HCT116 (cell line): Measurements from ENCODE around the gene C19orf25. TPM values are rescaled to one million over a fixed set of nuclear protein-coding genes. Genes with fewer than 3 reads are reported as not detected.

Experiments used
- ATAC-seq: fragments of 200-7000 bp; cut with Tn5 transposase; 2 replicates; pipeline ENCODE4 v1.9.1; 2020; ENCODE audit warnings: mild to moderate bottlenecking, moderate library complexity
- BruUV-seq: library from RNA; stranded (reverse); fragments of 400-500 nt; replicated peaks from 2 replicates; lab custom pipeline; 2021; lab: Mats Ljungman, UMichigan
- CTCF ChIA-PET: fragments of 300-600 bp; sonication (Branson Sonifier 250); formaldehyde crosslinking; loops from one replicate; lab custom pipeline; 2021; ENCODE audit warnings: antibody characterized with exemption; lab: Charles Lee
- POLR2A ChIA-PET: fragments of 300-600, 350-600 bp; sonication (Branson Sonifier 250); formaldehyde crosslinking; loops from one replicate; lab custom pipeline; 2021; ENCODE audit warnings: antibody characterized with exemption; lab: Charles Lee
- RAD21 ChIA-PET, 2 experiments: fragments of 300-600 bp; sonication (Branson Sonifier 250); formaldehyde crosslinking; loops; one replicate each; lab custom pipeline; 2023; ENCODE audit warnings: low total read pairs in 2 of 2; ENCODE audit not compliant: uncharacterized antibody in 2 of 2, unreplicated experiment in 2 of 2, low non-redundant PET in 1 of 2; lab: Charles Lee
- DNase-seq: peaks from one replicate; pipeline ENCODE4 v3.0.0-alpha.2; 2010; ENCODE audit warnings: low read depth, low spot score
- H2AFZ ChIP-seq: fragments of 200-600 bp; shearing (Covaris generic), sonication (generic); 2 replicates; pipeline ENCODE4 v1.6.1; 2017; ENCODE audit warnings: low read depth, mixed run types, mixed read lengths, antibody characterized with exemption, low read length; ENCODE audit not compliant: poor library complexity, severe bottlenecking
- H3K27ac ChIP-seq: 2 replicates; pipeline ENCODE4 v1.5.1; 2012; ENCODE audit warnings: low read depth, low read length
- H3K27me3 ChIP-seq: fragments of 200-600 bp; sonication (generic); 2 replicates; pipeline ENCODE4 v1.6.1; 2016; ENCODE audit warnings: mixed run types, low read length, mixed read lengths; ENCODE audit not compliant: insufficient read depth
- H3K36me3 ChIP-seq, 2 experiments: fragments of 200-500 bp in 1 of 2; fragments of 200-600 bp in 1 of 2; sonication (Bioruptor generic) in 1 of 2; sonication (generic) in 1 of 2; 2 replicates each; pipeline versions ENCODE4 v1.5.1 to v1.6.1; 2014 to 2016; ENCODE audit warnings: low read length in 2 of 2, inconsistent platforms in 1 of 2, mixed read lengths in 1 of 2, mixed run types in 1 of 2; ENCODE audit not compliant: insufficient read depth in 2 of 2, control insufficient read depth in 1 of 2
- H3K4me1 ChIP-seq, 2 experiments: fragments of 200-600 bp in 1 of 2; sonication (generic) in 1 of 2; 2 replicates each; pipeline versions ENCODE4 v1.5.1 to v1.6.1; 2012 to 2017; ENCODE audit warnings: low read length in 2 of 2, inconsistent platforms in 1 of 2, mild to moderate bottlenecking in 1 of 2, mixed read lengths in 1 of 2, mixed run types in 1 of 2, moderate library complexity in 1 of 2; ENCODE audit not compliant: insufficient read depth in 2 of 2, control insufficient read depth in 1 of 2
- H3K4me2 ChIP-seq: fragments of 200-600 bp; sonication (generic); 2 replicates; pipeline ENCODE4 v1.6.1; 2017; ENCODE audit warnings: mixed run types, low read length, mixed read lengths
- H3K4me3 ChIP-seq, 2 experiments: fragments of 200-600 bp in 1 of 2; sonication (generic) in 1 of 2; replicated peaks in 1 of 2; 2 replicates each; pipeline ENCODE4 v1.5.1; 2011 to 2016; ENCODE audit warnings: low read length in 2 of 2, control low read depth in 1 of 2, low read depth in 1 of 2, mild to moderate bottlenecking in 1 of 2, mixed read lengths in 1 of 2, mixed run types in 1 of 2
- H3K79me2 ChIP-seq: fragments of 200-600 bp; sonication (generic); 2 replicates; pipeline ENCODE4 v1.6.1; 2017; ENCODE audit warnings: mild to moderate bottlenecking, mixed run types, low read length, moderate library complexity, mixed read lengths; ENCODE audit not compliant: insufficient read depth
- H3K9ac ChIP-seq: fragments of 200-600 bp; sonication (generic); 2 replicates; pipeline ENCODE4 v1.6.1; 2016; ENCODE audit warnings: low read length, mixed read lengths
- H3K9me2 ChIP-seq: fragments of 200-600 bp; sonication (generic), shearing (Covaris generic); 2 replicates; pipeline ENCODE4 v1.6.1; 2017; ENCODE audit warnings: mixed run types, mild to moderate bottlenecking, moderate library complexity; ENCODE audit not compliant: insufficient read depth
- H3K9me3 ChIP-seq, 2 experiments: fragments of 200-500 bp in 1 of 2; fragments of 200-600 bp in 1 of 2; sonication (Bioruptor generic) in 1 of 2; sonication (generic) in 1 of 2; 2 replicates each; pipeline ENCODE4 v1.6.1; 2014 to 2017; ENCODE audit warnings: low read length in 2 of 2, mixed read lengths in 2 of 2, inconsistent platforms in 1 of 2, low read depth in 1 of 2, mild to moderate bottlenecking in 1 of 2, mixed run types in 1 of 2, moderate library complexity in 1 of 2; ENCODE audit not compliant: control insufficient read depth in 1 of 2, insufficient read depth in 1 of 2
- H4K20me1 ChIP-seq: fragments of 200-600 bp; sonication (generic), shearing (Covaris generic); 2 replicates; pipeline ENCODE4 v1.6.1; 2017; ENCODE audit warnings: mixed run types, mild to moderate bottlenecking, moderate library complexity; ENCODE audit not compliant: insufficient read depth
- ATF3 ChIP-seq: IDR thresholded peaks from 2 replicates; pipeline ENCODE4 v1.6.1; 2012
- CBX3 ChIP-seq: IDR thresholded peaks from 2 replicates; pipeline ENCODE4 v1.6.1; 2012; ENCODE audit warnings: low read depth
- CEBPB ChIP-seq: IDR thresholded peaks from 2 replicates; pipeline ENCODE4 v1.6.1; 2012; ENCODE audit warnings: low read depth
- CTCF ChIP-seq, 3 experiments: fragments of 200-600 bp in 1 of 3; sonication (generic) in 1 of 3; IDR thresholded peaks in 2 of 3; conservative IDR thresholded peaks in 1 of 3; 2 replicates each; pipeline ENCODE4 v1.5.1; 2012 to 2017; ENCODE audit warnings: low read depth in 2 of 3, low read length in 2 of 3, antibody characterized with exemption in 1 of 3, borderline replicate concordance in 1 of 3, control low read depth in 1 of 3, mild to moderate bottlenecking in 1 of 3, mixed read lengths in 1 of 3, mixed run types in 1 of 3, moderate library complexity in 1 of 3; ENCODE audit not compliant: insufficient read depth in 1 of 3
- EGR1 ChIP-seq: IDR thresholded peaks from 2 replicates; pipeline ENCODE4 v1.6.1; 2012; ENCODE audit warnings: low read depth
- EZH2phosphoT487 ChIP-seq: fragments of 200-600 bp; IDR thresholded peaks from 2 replicates; pipeline ENCODE4 v1.6.1; 2018; ENCODE audit warnings: antibody characterized with exemption, borderline replicate concordance
- POLR2A ChIP-seq: IDR thresholded peaks from 2 replicates; pipeline ENCODE4 v1.7.0; 2011; ENCODE audit warnings: borderline replicate concordance; ENCODE audit not compliant: insufficient read depth, insufficient read length; ENCODE audit errors: extremely low read depth
- POLR2AphosphoS5 ChIP-seq: IDR thresholded peaks from 2 replicates; pipeline ENCODE4 v1.6.1; 2011; ENCODE audit warnings: mild to moderate bottlenecking, low read depth, low read length, moderate library complexity
- SIN3A ChIP-seq: IDR thresholded peaks from 2 replicates; pipeline ENCODE4 v1.6.1; 2012; ENCODE audit warnings: low read depth
- TCF7L2 ChIP-seq: IDR thresholded peaks from 2 replicates; pipeline ENCODE4 v1.7.0; 2011; ENCODE audit warnings: borderline replicate concordance, inconsistent platforms; ENCODE audit not compliant: insufficient read depth, insufficient read length; ENCODE audit errors: extremely low read depth
- YY1 ChIP-seq: IDR thresholded peaks from 2 replicates; pipeline ENCODE4 v1.6.1; 2011; ENCODE audit warnings: low read length, low read depth, moderate library complexity, mild to moderate bottlenecking; ENCODE audit not compliant: insufficient replicate concordance; ENCODE audit errors: extremely low read depth
- ZFX ChIP-seq: fragments of 450-650 bp; IDR thresholded peaks from 2 replicates; pipeline ENCODE4 v1.6.1; 2017
- ZNF274 ChIP-seq: fragments of 200-500 bp; sonication (Bioruptor generic); IDR thresholded peaks from 2 replicates; pipeline ENCODE4 v1.6.1; 2014; ENCODE audit warnings: mild to moderate bottlenecking, low read depth, low read length, inconsistent platforms
- intact Hi-C: fragments of 100-400 bp; cut with micrococcal nuclease; formaldehyde crosslinking; loops from 2 replicates; pipeline ENCODE4 v1.10.0; 2022
- total RNA-seq: library from RNA; stranded (reverse); gene quantifications from one replicate; pipeline ENCODE4 v1.2.1, GENCODE V29; 2021; ENCODE audit not compliant: unreplicated experiment

Gene C19orf25
- total RNA-seq, 1 experiment from 2014 or later = 48.8 TPM

- H2AFZ ChIP-seq = no peak overlapping the region
- H3K36me3 ChIP-seq = no peaks in the 10 kb centered on the region
- H3K4me3 ChIP-seq = no peak overlapping the region
- no peak for TF ChIP-seq TCF7L2
- no peak for TF ChIP-seq POLR2A
- no peak for TF ChIP-seq SIN3A
- no peak for TF ChIP-seq ZFX
- TF ChIP-seq CBX3 = no peak
- no peak for TF ChIP-seq CTCF (IDR thresholded peaks at IDR 0.05 in 2 of 3, conservative IDR thresholded peaks at IDR 0.05 in 1 of 3; ENCODE audit: borderline replicate concordance in 1 of 3, insufficient read depth in 1 of 3, low read depth in 2 of 3, low read length in 2 of 3)
- TF ChIP-seq EZH2phosphoT487 = no peak
- no peak for TF ChIP-seq CEBPB
- no peak for TF ChIP-seq EGR1
- TF ChIP-seq YY1 = no peak
- no peak for TF ChIP-seq ATF3
- TF ChIP-seq POLR2AphosphoS5 = no peak
- no peak for TF ChIP-seq ZNF274
- no peak overlapping the region for H3K9ac ChIP-seq
- H3K4me1 ChIP-seq = peaks cover 16 to 39% of the 10 kb centered on the region in 2 experiments
- no peak overlapping the region for H3K27ac ChIP-seq
- ChIA-PET RAD21 (no interaction called here), POLR2A (no interaction called here), CTCF (interaction anchor here (0.6 kb wide), 1 partner anchor 177 kb away, joined by 3 read pairs; no protein-coding TSS in a partner anchor)
- peaks cover 10% of the 10 kb centered on the region; the same call in 1 of the 2 replicates for H3K79me2 ChIP-seq
- no peak for ATAC-seq
- no peaks in the 10 kb centered on the region for H3K27me3 ChIP-seq
- no peaks in the 10 kb centered on the region for H3K9me2 ChIP-seq
- no peaks in the 10 kb centered on the region for H4K20me1 ChIP-seq
- DNase-seq = no peak
- no TSS peak for BruUV-seq
- H3K4me2 ChIP-seq = no peak overlapping the region
- no peaks in the 10 kb centered on the region for H3K9me3 ChIP-seq
- intact Hi-C loops = no loop called here
Measured at GRCh38 chr19:1514986-1515721, 36.1 kb upstream of the C19orf25 start.
